Neural progenitor cell (in vitro differentiated cells): ENCODE data around the gene MUCL3. TPM values are rescaled to one million over a fixed set of nuclear protein-coding genes. Genes with fewer than 3 reads are reported as not detected.

ENCODE experiments used
- DNase-seq: peaks from one replicate; pipeline ENCODE4 v3.0.0-alpha.2; 2016; ENCODE audit warnings: low spot score
- H2AFZ ChIP-seq: fragments of 200-600 bp; sonication (generic); replicated peaks from 2 replicates; pipeline ENCODE4 v1.6.1; 2016; ENCODE audit warnings: antibody characterized with exemption
- H3F3A ChIP-seq: fragments of 200-600 bp; sonication (generic); 2 replicates; pipeline ENCODE4 v1.6.1; 2016; ENCODE audit warnings: antibody characterized with exemption, low read depth
- H3K27ac ChIP-seq: fragments of 200-600 bp; sonication (generic); 2 replicates; pipeline ENCODE4 v1.5.1; 2016; ENCODE audit warnings: mild to moderate bottlenecking
- H3K27me3 ChIP-seq: fragments of 200-600 bp; sonication (generic); 2 replicates; pipeline ENCODE4 v1.6.1; 2016; ENCODE audit warnings: mild to moderate bottlenecking, moderate library complexity
- H3K36me3 ChIP-seq: fragments of 200-600 bp; sonication (generic); 2 replicates; pipeline ENCODE4 v1.5.1; 2016
- H3K4me1 ChIP-seq: fragments of 200-600 bp; sonication (generic); 2 replicates; pipeline ENCODE4 v1.6.1; 2016; ENCODE audit warnings: mixed run types
- H3K4me2 ChIP-seq: fragments of 200-600 bp; sonication (generic); 2 replicates; pipeline ENCODE4 v1.6.1; 2016
- H3K4me3 ChIP-seq: fragments of 200-600 bp; sonication (generic); 2 replicates; pipeline ENCODE4 v1.5.1; 2016
- H3K79me2 ChIP-seq: fragments of 200-600 bp; sonication (generic); 2 replicates; pipeline ENCODE4 v1.6.1; 2016; ENCODE audit warnings: low read depth
- H3K9ac ChIP-seq: fragments of 200-600 bp; sonication (generic); 2 replicates; pipeline ENCODE4 v1.6.1; 2016
- H3K9me3 ChIP-seq: fragments of 200-600 bp; sonication (generic); 2 replicates; pipeline ENCODE4 v1.5.1; 2016; ENCODE audit warnings: low read depth
- H4K20me1 ChIP-seq: fragments of 200-600 bp; sonication (generic); 2 replicates; pipeline ENCODE4 v1.6.1; 2016; ENCODE audit warnings: low read depth
- H3K27ac Mint-ChIP-seq: 3 replicates; pipeline ENCODE4 v1.8.0; 2021; ENCODE audit warnings: mixed read lengths
- H3K27me3 Mint-ChIP-seq: 2 replicates; pipeline ENCODE4 v1.8.0; 2022; ENCODE audit warnings: low read depth, mild to moderate bottlenecking, inconsistent platforms, moderate library complexity, mixed read lengths; ENCODE audit not compliant: insufficient read depth
- H3K36me3 Mint-ChIP-seq: 3 replicates; pipeline ENCODE4 v1.8.0; 2021; ENCODE audit warnings: mixed read lengths
- H3K4me1 Mint-ChIP-seq: 3 replicates; pipeline ENCODE4 v1.8.0; 2021; ENCODE audit warnings: mixed read lengths
- H3K4me3 Mint-ChIP-seq: 3 replicates; pipeline ENCODE4 v1.8.0; 2021; ENCODE audit warnings: mild to moderate bottlenecking, moderate library complexity, mixed read lengths
- H3K9me3 Mint-ChIP-seq: 3 replicates; pipeline ENCODE4 v1.8.0; 2020; ENCODE audit warnings: mixed read lengths
- CTCF ChIP-seq: fragments of 200-600 bp; sonication (generic); IDR thresholded peaks from 2 replicates; pipeline ENCODE4 v1.5.1; 2017; ENCODE audit warnings: antibody characterized with exemption, mild to moderate bottlenecking
- EZH2 ChIP-seq: fragments of 200-600 bp; sonication (generic); IDR thresholded peaks from 2 replicates; pipeline ENCODE4 v1.6.1; 2017; ENCODE audit warnings: antibody characterized with exemption, mild to moderate bottlenecking, moderate library complexity
- EZH2phosphoT487 ChIP-seq: fragments of 200-600 bp; sonication (generic); IDR thresholded peaks from 2 replicates; pipeline ENCODE4 v1.6.1; 2017; ENCODE audit warnings: antibody characterized with exemption
- total RNA-seq: library from RNA; depleted of rRNA; stranded (reverse); fragments of >200 nt; gene quantifications from 2 replicates; pipeline ENCODE4 v1.2.3, GENCODE V29; 2015; ENCODE audit warnings: low replicate concordance

MUCL3 gene
- total RNA-seq, 1 donor from 2014 or later: not detected

- peaks cover 6% of the 10 kb centered on the region for H3K4me1 ChIP-seq
- peak; percentile 61 for DNase-seq
- H3K9me3 ChIP-seq: no peaks in the 10 kb centered on the region
- TF ChIP-seq EZH2: no peak
- TF ChIP-seq CTCF: peak; percentile 43
- peak overlapping the region; percentile 85 for H3K27ac Mint-ChIP-seq
- no peaks in the 10 kb centered on the region for H3K79me2 ChIP-seq
- no peaks in the 10 kb centered on the region for H3K36me3 Mint-ChIP-seq
- peaks cover 2% of the 10 kb centered on the region for H3K27me3 Mint-ChIP-seq
- no peak overlapping the region for H3K9ac ChIP-seq
- peaks cover 19% of the 10 kb centered on the region for H3K4me1 Mint-ChIP-seq
- no peaks in the 10 kb centered on the region for H3K27me3 ChIP-seq
- peak overlapping the region; percentile 56 for H3K4me2 ChIP-seq
- no peaks in the 10 kb centered on the region for H4K20me1 ChIP-seq
- H3F3A ChIP-seq: peaks cover 11% of the 10 kb centered on the region
- peak overlapping the region; percentile 63 for H3K4me3 Mint-ChIP-seq
- no peaks in the 10 kb centered on the region for H3K36me3 ChIP-seq
- peak overlapping the region; percentile 97 for H2AFZ ChIP-seq
- H3K4me3 ChIP-seq: no peak overlapping the region
- H3K27ac ChIP-seq: no peak overlapping the region
- no peaks in the 10 kb centered on the region for H3K9me3 Mint-ChIP-seq
Measured at GRCh38 chr6:30981942-30982772, 41.4 kb downstream of the MUCL3 start.

DNA sequence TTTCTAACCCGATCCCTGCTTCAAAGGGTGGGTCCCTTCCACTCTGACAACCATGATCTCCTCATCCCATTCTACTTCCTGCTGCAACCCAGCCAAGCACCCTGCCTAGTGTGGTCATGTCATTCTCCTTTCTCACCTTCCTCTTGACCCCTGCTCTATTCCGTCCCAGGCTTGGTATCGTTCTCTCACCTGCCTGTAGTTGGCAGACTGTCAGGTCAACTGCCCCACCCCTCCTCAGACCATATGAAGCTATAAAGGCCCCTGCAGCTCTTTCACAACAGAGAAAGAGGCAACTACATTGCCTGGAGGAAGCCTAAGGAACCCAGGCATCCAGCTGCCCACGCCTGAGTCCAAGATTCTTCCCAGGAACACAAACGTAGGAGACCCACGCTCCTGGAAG lies 42.7 kb downstream of the MUCL3 start, which contains the start of gene MUC21:
MUC21 (plus strand) TSS at position 280 of the 400 bp plus-strand sequence. CDS start 241 bp downstream, outside the sequence.
- Mint-ChIP-seq H3K36me3 (no peaks in the 10 kb centered on the region), H3K27me3 (peaks cover 3% of the 10 kb centered on the region), H3K4me3 (peak within 1 kb of the TSS; percentile 63), H3K27ac (no peak within 1 kb of the TSS), H3K9me3 (peaks cover 2% of the 10 kb centered on the region), H3K4me1 (peaks cover 19% of the 10 kb centered on the region)
- H3K27me3 ChIP-seq: no peaks in the 10 kb centered on the region
- no peaks in the 10 kb centered on the region for H3K79me2 ChIP-seq
- no peaks in the 10 kb centered on the region for H3K9me3 ChIP-seq
- TF ChIP-seq CTCF (no peak), EZH2 (no peak), EZH2phosphoT487 (no peak)
- H3K9ac ChIP-seq: no peak within 1 kb of the TSS
- peaks cover 6% of the 10 kb centered on the region for H3K4me1 ChIP-seq
- no peaks in the 10 kb centered on the region for H3K36me3 ChIP-seq
- H3K4me3 ChIP-seq: no peak within 1 kb of the TSS
- no peak within 1 kb of the TSS for H3K4me2 ChIP-seq
- DNase-seq: no peak
- peaks cover 11% of the 10 kb centered on the region for H3F3A ChIP-seq
- H3K27ac ChIP-seq: no peak within 1 kb of the TSS
- no peaks in the 10 kb centered on the region for H4K20me1 ChIP-seq
- H2AFZ ChIP-seq: peak within 1 kb of the TSS; percentile 97

DNA sequence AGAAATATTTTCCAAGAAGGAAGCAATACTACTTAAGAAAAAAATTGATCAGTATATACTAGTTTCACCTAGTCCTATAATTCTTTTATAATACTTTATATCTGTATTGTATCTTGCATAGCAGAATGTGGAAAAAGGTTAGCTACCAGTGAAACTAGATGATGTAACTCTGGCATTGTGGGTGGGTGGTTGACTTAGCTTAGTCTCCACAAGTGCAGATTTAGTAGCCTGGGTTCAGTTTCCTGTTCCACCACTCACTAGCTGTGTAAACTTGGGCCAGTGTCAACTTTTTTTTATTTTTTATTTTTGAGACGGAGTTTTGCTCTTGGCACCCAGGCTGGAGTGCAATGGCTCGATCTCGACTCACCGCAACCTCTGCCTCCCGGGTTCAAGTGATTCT lies 44.7 kb downstream of the MUCL3 start:
- no peaks in the 10 kb centered on the region for H3K79me2 ChIP-seq
- H3K9me3 ChIP-seq: no peaks in the 10 kb centered on the region
- TF ChIP-seq EZH2phosphoT487 (no peak), CTCF (no peak), EZH2 (no peak)
- H3K27ac Mint-ChIP-seq: no peak overlapping the region
- H3K27me3 Mint-ChIP-seq: peaks cover 10% of the 10 kb centered on the region
- no peak overlapping the region for H2AFZ ChIP-seq
- no peaks in the 10 kb centered on the region for H3K27me3 ChIP-seq
- no peaks in the 10 kb centered on the region for H3K36me3 ChIP-seq
- H3K9ac ChIP-seq: no peak overlapping the region
- H3K4me3 ChIP-seq: no peak overlapping the region
- DNase-seq: no peak
- no peaks in the 10 kb centered on the region for H4K20me1 ChIP-seq
- no peaks in the 10 kb centered on the region for H3K36me3 Mint-ChIP-seq
- peaks cover 11% of the 10 kb centered on the region for H3F3A ChIP-seq
- H3K4me3 Mint-ChIP-seq: no peak overlapping the region
- no peak overlapping the region for H3K27ac ChIP-seq
- peaks cover 6% of the 10 kb centered on the region for H3K4me1 ChIP-seq
- no peak overlapping the region for H3K4me2 ChIP-seq
- peaks cover 3% of the 10 kb centered on the region for H3K9me3 Mint-ChIP-seq
- H3K4me1 Mint-ChIP-seq: peaks cover 19% of the 10 kb centered on the region
